ENCODE results near the gene TXNDC8. TPM values are rescaled to one million over a fixed set of nuclear protein-coding genes. Genes with fewer than 3 reads are reported as not detected.

Gene TXNDC8
- polyA plus RNA-seq, 3 donors = not detected

- H2AFZ ChIP-seq (ENCODE audit: insufficient read depth, low read depth, low read length, poor library complexity, severe bottlenecking) = no peak overlapping the region
- intact Hi-C loops (cut with micrococcal nuclease) = no loop called here
- H3K9me3 ChIP-seq (replicated peaks in 1 of 2; ENCODE audit: control insufficient read depth in 1 of 2, insufficient read depth in 1 of 2, low read length in 2 of 2) = no peaks in the 10 kb centered on the region
- no peaks in the 10 kb centered on the region for H3K36me3 ChIP-seq (replicated peaks in 1 of 2; ENCODE audit: control insufficient read depth in 1 of 2, insufficient read depth in 2 of 2, low read length in 2 of 2)
- no peak overlapping the region for H3K4me2 ChIP-seq (replicated peaks; ENCODE audit: extremely low read depth, low read length, poor library complexity, severe bottlenecking)
- no peak for TF ChIP-seq CTCF (IDR thresholded peaks at IDR 0.05)
- H4K20me1 ChIP-seq (ENCODE audit: insufficient read depth, low read length) = no peaks in the 10 kb centered on the region
- H3K27ac ChIP-seq (ENCODE audit: low read depth in 1 of 2, low read length in 2 of 2) = no peak overlapping the region
- peaks cover 24% of the 10 kb centered on the region for H3K4me1 Mint-ChIP-seq
- no peaks in the 10 kb centered on the region for H3K27me3 ChIP-seq (ENCODE audit: control insufficient read depth in 2 of 2, insufficient read depth in 2 of 2, low read length in 2 of 2)
- H3K27me3 Mint-ChIP-seq (ENCODE audit: low read depth in 3 of 3) = peaks cover 0 to 4% (median 1%) of the 10 kb centered on the region in 3 donors
- H3K4me1 ChIP-seq (ENCODE audit: control insufficient read depth in 1 of 2, insufficient read depth in 2 of 2, low read length in 2 of 2) = peaks cover 13 to 17% of the 10 kb centered on the region in 2 donors
- no peak overlapping the region for H3K9ac ChIP-seq (ENCODE audit: insufficient read depth, low read length, poor library complexity, severe bottlenecking)
- H3K4me3 ChIP-seq (replicated peaks in 1 of 3; ENCODE audit: low read depth in 2 of 3, low read length in 3 of 3) = no peak overlapping the region
- H3K9me3 Mint-ChIP-seq = peaks cover 0 to 1% (median 0%) of the 10 kb centered on the region in 7 donors
- H3K4me3 Mint-ChIP-seq = no peak overlapping the region
- no peaks in the 10 kb centered on the region for H3K36me3 Mint-ChIP-seq
- WGBS (ENCODE audit: insufficient coverage) = 100% methylated on average over 2 of the region's 6 CpGs
- no peaks in the 10 kb centered on the region for H3K79me2 ChIP-seq (ENCODE audit: insufficient read depth, low read length)
- H3K27ac Mint-ChIP-seq = no peak overlapping the region
- no peak for DNase-seq
These were observed 53.3 kb downstream of the TXNDC8 start for GRCh38 chr9:110284211-110284844.

GRCh38 chr9:110283751-110284150, 53.9 kb downstream of the TXNDC8 start:
- no peak overlapping the region for H2AFZ ChIP-seq (ENCODE audit: insufficient read depth, low read depth, low read length, poor library complexity, severe bottlenecking)
- H3K4me1 ChIP-seq (ENCODE audit: control insufficient read depth in 1 of 2, insufficient read depth in 2 of 2, low read length in 2 of 2) = peaks cover 13 to 16% of the 10 kb centered on the region in 2 donors
- H3K27ac ChIP-seq (ENCODE audit: low read depth in 1 of 2, low read length in 2 of 2) = no peak overlapping the region
- Mint-ChIP-seq H3K27me3 (ENCODE audit: low read depth in 3 of 3) (peaks cover 1 to 4% (median 2%) of the 10 kb centered on the region in 3 donors), H3K27ac (no peak overlapping the region), H3K4me1 (peaks cover 21% of the 10 kb centered on the region), H3K4me3 (no peak overlapping the region), H3K9me3 (peaks cover 0 to 1% (median 0%) of the 10 kb centered on the region in 7 donors), H3K36me3 (no peaks in the 10 kb centered on the region)
- H3K79me2 ChIP-seq (ENCODE audit: insufficient read depth, low read length) = no peaks in the 10 kb centered on the region
- H3K36me3 ChIP-seq (replicated peaks in 1 of 2; ENCODE audit: control insufficient read depth in 1 of 2, insufficient read depth in 2 of 2, low read length in 2 of 2) = no peaks in the 10 kb centered on the region
- H3K4me2 ChIP-seq (replicated peaks; ENCODE audit: extremely low read depth, low read length, poor library complexity, severe bottlenecking) = no peak overlapping the region
- H3K9me3 ChIP-seq (replicated peaks in 1 of 2; ENCODE audit: control insufficient read depth in 1 of 2, insufficient read depth in 1 of 2, low read length in 2 of 2) = no peaks in the 10 kb centered on the region
- 100% methylated on average over 1 of the region's 1 CpG for WGBS (ENCODE audit: insufficient coverage)
- H3K4me3 ChIP-seq (replicated peaks in 1 of 3; ENCODE audit: low read depth in 2 of 3, low read length in 3 of 3) = no peak overlapping the region
- no peaks in the 10 kb centered on the region for H3K27me3 ChIP-seq (ENCODE audit: control insufficient read depth in 2 of 2, insufficient read depth in 2 of 2, low read length in 2 of 2)
- no peak for TF ChIP-seq CTCF (IDR thresholded peaks at IDR 0.05)
- DNase-seq = no peak
- no peak overlapping the region for H3K9ac ChIP-seq (ENCODE audit: insufficient read depth, low read length, poor library complexity, severe bottlenecking)
- H4K20me1 ChIP-seq (ENCODE audit: insufficient read depth, low read length) = no peaks in the 10 kb centered on the region
- intact Hi-C loops (cut with micrococcal nuclease) = no loop called here

All from CD14-positive monocyte (primary cell).